Stimulated activated memory B cell treated with anti-CD40 and anti-IgM and Interleukin-4, amounts not matched to agents 10 μg/mL and 1 μg/mL and 100 μg/mL, for 72 hours (primary cell): Measurements from ENCODE around the gene CDCP1.
"Not testable (repeated sequence)": the region's sequence is repeated elsewhere in the genome, so short reads cannot be mapped to it uniquely, and the experiment has no call there.

Experiments used
- ATAC-seq: fragments of 150-1000 bp; cut with Tn5 transposase; 2 replicates; pipeline ENCODE4 v1.10.0; 2021
- H3K27ac Mint-ChIP-seq: one replicate; pipeline ENCODE4 v1.8.0; 2022; ENCODE audit warnings: mild to moderate bottlenecking, mixed read lengths
- H3K27me3 Mint-ChIP-seq: one replicate; pipeline ENCODE4 v1.8.0; 2022; ENCODE audit warnings: mixed read lengths
- H3K36me3 Mint-ChIP-seq: one replicate; pipeline ENCODE4 v1.8.0; 2022; ENCODE audit warnings: mixed read lengths
- H3K4me1 Mint-ChIP-seq: one replicate; pipeline ENCODE4 v1.8.0; 2022; ENCODE audit warnings: mixed read lengths
- H3K4me3 Mint-ChIP-seq: one replicate; pipeline ENCODE4 v1.8.0; 2022; ENCODE audit warnings: mild to moderate bottlenecking, moderate library complexity, mixed read lengths
- H3K9me3 Mint-ChIP-seq: one replicate; pipeline ENCODE4 v1.8.0; 2022; ENCODE audit warnings: mixed read lengths

CDCP1 gene

DNA sequence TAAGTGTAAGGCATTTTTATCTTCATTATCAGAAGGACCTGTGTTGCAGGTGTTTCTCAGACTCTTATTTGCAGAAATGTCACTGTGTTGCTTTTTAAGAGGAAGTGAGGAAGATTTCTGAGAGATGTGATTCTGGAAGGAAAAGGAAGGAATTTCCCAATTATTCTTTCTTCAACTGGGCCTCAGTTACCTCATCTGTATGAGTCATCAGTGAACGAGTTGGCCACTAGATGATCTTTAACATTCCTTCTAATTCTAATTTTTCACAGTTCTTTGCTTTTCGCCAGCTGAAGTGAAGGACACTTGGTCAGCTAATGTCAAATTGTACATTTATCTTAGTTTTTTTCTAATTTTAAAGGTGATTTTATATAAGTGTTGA is 91.2 kb downstream of the CDCP1 start:
- Mint-ChIP-seq H3K4me3 (no peak overlapping the region), H3K27me3 (peaks cover 35% of the 10 kb centered on the region)
- ATAC-seq, result no peak

GRCh38 chr3:45054196-45054857 is 91.9 kb downstream of the CDCP1 start:
- H3K36me3 Mint-ChIP-seq, result no peaks in the 10 kb centered on the region
- peaks cover 36% of the 10 kb centered on the region for H3K27me3 Mint-ChIP-seq
- no peak overlapping the region for H3K27ac Mint-ChIP-seq
- ATAC-seq, result no peak
- no peak overlapping the region for H3K4me3 Mint-ChIP-seq
- no peaks in the 10 kb centered on the region for H3K4me1 Mint-ChIP-seq
- H3K9me3 Mint-ChIP-seq, result no peaks in the 10 kb centered on the region

More for the DNA sequence above, 91.2 kb downstream of the CDCP1 start:
- H3K27ac Mint-ChIP-seq, result no peak overlapping the region
- no peaks in the 10 kb centered on the region for H3K36me3 Mint-ChIP-seq
- no peaks in the 10 kb centered on the region for H3K9me3 Mint-ChIP-seq
- H3K4me1 Mint-ChIP-seq, result no peaks in the 10 kb centered on the region

DNA sequence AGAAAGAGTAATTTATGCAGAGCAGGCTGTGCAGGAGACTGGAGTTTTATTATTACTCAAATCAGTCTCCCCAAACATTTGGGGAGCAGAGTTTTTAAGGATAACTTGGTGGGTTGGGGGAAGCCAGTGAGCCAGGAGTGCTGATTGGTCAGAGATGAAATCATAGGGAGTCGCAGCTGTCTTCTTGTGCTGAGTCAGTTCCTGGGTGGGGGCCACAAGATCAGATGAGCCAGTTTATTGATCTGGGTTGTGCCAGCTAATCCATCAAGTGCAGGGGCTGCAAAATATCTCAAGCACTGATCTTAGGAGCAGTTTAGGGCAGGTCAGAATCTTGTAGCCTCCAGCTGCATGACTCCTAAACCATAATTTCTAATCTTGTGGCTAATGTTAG is 92.4 kb downstream of the CDCP1 start:
- peaks cover 42% of the 10 kb centered on the region for H3K27me3 Mint-ChIP-seq
- H3K36me3 Mint-ChIP-seq, H3K4me1 Mint-ChIP-seq, H3K27ac Mint-ChIP-seq, ATAC-seq, H3K4me3 Mint-ChIP-seq, H3K9me3 Mint-ChIP-seq: not testable (repeated sequence)

DNA sequence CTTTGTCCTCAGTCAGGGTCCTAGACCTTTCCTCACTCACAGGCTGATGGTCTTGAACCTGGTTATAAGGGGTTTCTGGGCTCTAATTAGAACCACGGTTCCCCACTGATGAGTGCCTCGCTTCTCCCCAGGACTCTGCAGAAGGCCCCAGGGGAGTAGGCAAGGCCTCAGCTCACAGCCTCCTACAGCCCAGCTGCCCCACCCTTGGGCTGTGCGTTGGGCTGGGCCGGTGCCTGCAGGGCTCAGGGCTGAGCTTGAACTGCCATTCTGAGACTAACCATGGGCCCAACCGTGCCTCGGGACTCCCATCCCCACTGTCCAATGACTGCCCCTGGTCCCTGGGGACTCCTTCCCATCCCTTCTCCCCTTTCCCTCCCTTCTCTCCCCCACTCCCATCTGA is 94.5 kb downstream of the CDCP1 start:
- Mint-ChIP-seq H3K4me3 (no peak overlapping the region), H3K9me3 (no peaks in the 10 kb centered on the region), H3K27me3 (peaks cover 34% of the 10 kb centered on the region), H3K36me3 (no peaks in the 10 kb centered on the region), H3K4me1 (no peaks in the 10 kb centered on the region), H3K27ac (no peak overlapping the region)
- ATAC-seq, result no peak

GRCh38 chr3:45049807-45050206 is 96.4 kb downstream of the CDCP1 start:
- Mint-ChIP-seq H3K27ac (no peak overlapping the region), H3K36me3 (no peaks in the 10 kb centered on the region), H3K4me1 (no peaks in the 10 kb centered on the region), H3K9me3 (no peaks in the 10 kb centered on the region), H3K4me3 (no peak overlapping the region), H3K27me3 (peaks cover 34% of the 10 kb centered on the region)
- ATAC-seq, result no peak

DNA sequence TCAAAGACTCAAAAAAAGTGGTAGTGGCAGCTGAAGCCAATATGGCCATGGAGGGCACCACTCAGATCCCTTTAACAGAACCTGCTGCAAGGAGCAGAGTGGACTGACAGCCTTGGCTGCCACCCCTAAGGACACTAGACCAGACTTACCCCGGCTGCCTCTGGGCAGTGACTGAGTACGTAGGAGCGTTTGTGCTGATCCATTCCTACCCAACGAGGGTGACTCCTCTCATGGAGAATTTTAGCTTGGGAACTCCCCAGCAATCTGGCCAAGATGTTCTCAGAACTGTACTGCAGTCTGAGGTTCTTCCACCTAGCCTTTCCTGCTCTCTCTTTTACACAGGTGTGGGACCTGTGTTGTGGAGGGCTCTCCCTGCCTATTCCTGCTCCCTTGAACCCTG is 97.9 kb downstream of the CDCP1 start:
- Mint-ChIP-seq H3K4me1 (no peaks in the 10 kb centered on the region), H3K36me3 (no peaks in the 10 kb centered on the region), H3K4me3 (no peak overlapping the region), H3K27me3 (peaks cover 34% of the 10 kb centered on the region), H3K27ac (no peak overlapping the region), H3K9me3 (no peaks in the 10 kb centered on the region)
- no peak for ATAC-seq

GRCh38 chr3:45043728-45044299 is 102.4 kb downstream of the CDCP1 start:
- no peaks in the 10 kb centered on the region for H3K36me3 Mint-ChIP-seq
- no peak overlapping the region for H3K27ac Mint-ChIP-seq
- H3K27me3 Mint-ChIP-seq, result peaks cover 17% of the 10 kb centered on the region
- H3K9me3 Mint-ChIP-seq, result no peaks in the 10 kb centered on the region
- no peak for ATAC-seq
- H3K4me1 Mint-ChIP-seq, result peaks cover 16% of the 10 kb centered on the region
- no peak overlapping the region for H3K4me3 Mint-ChIP-seq

GRCh38 chr3:45042162-45042561 is 104.0 kb downstream of the CDCP1 start:
- H3K27me3 Mint-ChIP-seq, result peaks cover 13% of the 10 kb centered on the region
- peak; percentile 55 for ATAC-seq

GRCh38 chr3:45041666-45042065 is 104.5 kb downstream of the CDCP1 start:
- Mint-ChIP-seq H3K27ac (no peak overlapping the region), H3K27me3 (peaks cover 18% of the 10 kb centered on the region), H3K36me3 (no peaks in the 10 kb centered on the region), H3K9me3 (no peaks in the 10 kb centered on the region), H3K4me1 (peaks cover 16% of the 10 kb centered on the region), H3K4me3 (no peak overlapping the region)
- ATAC-seq, result no peak

More at GRCh38 chr3:45042162-45042561, 104.0 kb downstream of the CDCP1 start:
- H3K9me3 Mint-ChIP-seq, result no peaks in the 10 kb centered on the region
- H3K36me3 Mint-ChIP-seq, result no peaks in the 10 kb centered on the region
- H3K4me3 Mint-ChIP-seq, result no peak overlapping the region
- H3K27ac Mint-ChIP-seq, result no peak overlapping the region
- peaks cover 16% of the 10 kb centered on the region for H3K4me1 Mint-ChIP-seq

DNA sequence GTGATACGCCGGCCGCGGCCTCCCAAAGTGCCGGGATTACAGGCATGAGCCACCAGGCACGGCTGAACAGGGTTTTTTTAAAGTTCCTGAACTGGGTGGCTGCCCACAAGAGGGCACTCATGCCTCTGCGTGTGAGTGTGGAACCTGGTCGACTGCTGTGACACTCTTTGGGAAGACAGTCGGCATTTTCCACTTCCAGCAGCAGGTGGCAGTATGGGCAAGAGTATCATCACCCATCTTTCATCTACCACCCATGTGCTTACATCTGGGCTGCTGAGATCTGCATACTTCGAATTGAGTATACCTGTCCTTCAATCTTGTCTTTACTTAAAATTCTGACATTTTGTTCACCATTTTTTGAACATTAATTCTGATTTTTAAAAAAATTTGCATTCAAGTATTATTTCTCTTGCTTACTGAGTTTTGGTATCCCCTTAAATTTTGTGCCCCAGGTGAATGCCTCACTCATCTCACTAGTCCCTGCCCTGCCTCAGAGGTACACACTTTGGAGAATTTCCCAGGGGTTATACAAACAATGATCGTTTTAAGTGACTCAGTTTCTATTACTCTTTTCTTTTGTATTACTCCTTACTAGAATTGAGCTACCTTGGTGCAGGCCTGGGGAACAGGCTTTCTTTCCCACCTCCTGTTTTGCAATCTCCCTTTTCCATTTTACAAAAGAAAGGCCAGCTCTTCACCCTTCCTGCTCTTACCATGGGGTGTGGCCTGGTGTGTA is 108.3 kb downstream of the CDCP1 start:
- Mint-ChIP-seq H3K4me3 (no peak overlapping the region), H3K36me3 (no peaks in the 10 kb centered on the region), H3K9me3 (no peaks in the 10 kb centered on the region), H3K27me3 (peaks cover 52% of the 10 kb centered on the region), H3K4me1 (peaks cover 41% of the 10 kb centered on the region), H3K27ac (no peak overlapping the region)
- ATAC-seq, result peak; percentile 89

DNA sequence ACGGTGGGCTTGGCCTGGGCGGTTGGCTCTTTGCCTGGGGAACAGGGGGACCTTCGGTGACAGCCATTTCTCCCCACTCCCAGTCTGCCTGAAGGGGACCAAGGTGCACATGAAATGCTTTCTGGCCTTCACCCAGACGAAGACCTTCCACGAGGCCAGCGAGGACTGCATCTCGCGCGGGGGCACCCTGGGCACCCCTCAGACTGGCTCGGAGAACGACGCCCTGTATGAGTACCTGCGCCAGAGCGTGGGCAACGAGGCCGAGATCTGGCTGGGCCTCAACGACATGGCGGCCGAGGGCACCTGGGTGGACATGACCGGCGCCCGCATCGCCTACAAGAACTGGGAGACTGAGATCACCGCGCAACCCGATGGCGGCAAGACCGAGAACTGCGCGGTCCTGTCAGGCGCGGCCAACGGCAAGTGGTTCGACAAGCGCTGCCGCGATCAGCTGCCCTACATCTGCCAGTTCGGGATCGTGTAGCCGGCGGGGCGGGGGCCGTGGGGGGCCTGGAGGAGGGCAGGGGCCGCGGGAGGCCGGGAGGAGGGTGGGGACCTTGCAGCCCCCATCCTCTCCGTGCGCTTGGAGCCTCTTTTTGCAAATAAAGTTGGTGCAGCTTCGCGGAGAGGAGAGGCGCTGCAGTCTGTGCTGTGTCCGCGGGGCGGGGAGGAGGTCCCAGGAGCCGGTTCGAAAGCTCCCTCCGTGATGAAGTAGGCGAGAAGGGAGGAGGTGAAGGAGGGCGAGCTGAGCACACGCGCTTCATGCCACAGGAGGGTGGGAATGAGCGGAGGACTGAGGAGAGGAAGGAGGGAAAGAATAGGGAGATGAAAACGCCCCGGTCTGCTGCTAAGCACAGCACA is 110.5 kb downstream of the CDCP1 start:
- peak overlapping the region; percentile 10 for H3K27ac Mint-ChIP-seq
- no peak for ATAC-seq

GRCh38 chr3:45034612-45035252 is 111.4 kb downstream of the CDCP1 start:
- peaks cover 3% of the 10 kb centered on the region for H3K9me3 Mint-ChIP-seq
- peak overlapping the region; percentile 10 for H3K27ac Mint-ChIP-seq
- peaks cover 76% of the 10 kb centered on the region for H3K27me3 Mint-ChIP-seq
- no peak overlapping the region for H3K4me3 Mint-ChIP-seq
- ATAC-seq, result peak; percentile 71
- H3K4me1 Mint-ChIP-seq, result peaks cover 25% of the 10 kb centered on the region
- H3K36me3 Mint-ChIP-seq, result no peaks in the 10 kb centered on the region

More for the DNA sequence above, 110.5 kb downstream of the CDCP1 start:
- Mint-ChIP-seq H3K9me3 (peaks cover 3% of the 10 kb centered on the region), H3K36me3 (no peaks in the 10 kb centered on the region), H3K4me1 (peaks cover 29% of the 10 kb centered on the region), H3K4me3 (peak overlapping the region; percentile 62), H3K27me3 (peaks cover 73% of the 10 kb centered on the region)

DNA sequence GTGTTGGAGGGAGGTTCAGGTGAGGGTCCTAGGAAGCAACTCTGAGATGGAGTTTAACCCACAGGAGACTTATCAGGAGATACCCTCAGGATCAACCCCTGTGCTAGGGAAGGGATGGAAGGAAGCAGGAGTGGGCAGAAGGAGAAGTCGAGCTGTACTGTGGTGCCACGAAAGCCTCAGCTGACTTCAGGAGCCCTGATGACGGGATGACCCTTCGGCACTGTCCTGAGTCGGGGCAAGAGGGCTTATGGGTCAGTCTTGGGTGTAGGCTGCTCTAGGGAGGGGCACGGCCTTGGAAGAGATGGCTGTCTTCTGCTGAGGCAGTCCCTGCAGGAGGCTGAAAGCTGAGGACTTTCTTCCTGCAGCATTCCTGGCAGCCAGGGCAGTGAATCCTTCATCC is 112.4 kb downstream of the CDCP1 start:
- Mint-ChIP-seq H3K4me3 (no peak overlapping the region), H3K27ac (no peak overlapping the region), H3K4me1 (peaks cover 25% of the 10 kb centered on the region), H3K36me3 (no peaks in the 10 kb centered on the region), H3K27me3 (peaks cover 80% of the 10 kb centered on the region), H3K9me3 (peaks cover 3% of the 10 kb centered on the region)
- no peak for ATAC-seq
